HCT116 (cell line): ENCODE results near the gene CTSW.

Experiments
- CTCF ChIP-seq, 3 experiments: fragments of 200-600 bp in 1 of 3; sonication (generic) in 1 of 3; IDR thresholded peaks in 2 of 3; conservative IDR thresholded peaks in 1 of 3; 2 replicates each; pipeline ENCODE4 v1.5.1; 2012 to 2017; ENCODE audit warnings: low read depth in 2 of 3, low read length in 2 of 3, antibody characterized with exemption in 1 of 3, borderline replicate concordance in 1 of 3, control low read depth in 1 of 3, mild to moderate bottlenecking in 1 of 3, mixed read lengths in 1 of 3, mixed run types in 1 of 3, moderate library complexity in 1 of 3; ENCODE audit not compliant: insufficient read depth in 1 of 3
- POLR2A ChIP-seq: IDR thresholded peaks from 2 replicates; pipeline ENCODE4 v1.7.0; 2011; ENCODE audit warnings: borderline replicate concordance; ENCODE audit not compliant: insufficient read depth, insufficient read length; ENCODE audit errors: extremely low read depth

GRCh38 chr11:65873318-65874156, 6.1 kb upstream of the CTSW start:
- TF ChIP-seq POLR2A (no peak), CTCF (IDR thresholded peaks at IDR 0.05 in 2 of 3, conservative IDR thresholded peaks at IDR 0.05 in 1 of 3; ENCODE audit: borderline replicate concordance in 1 of 3, insufficient read depth in 1 of 3, low read depth in 2 of 3, low read length in 2 of 3) (no peak)
